HepG2 (cell line): ENCODE data around the gene PDXDC1.
"Not testable (repeated sequence)": the region's sequence is repeated elsewhere in the genome, so short reads cannot be mapped to it uniquely, and the experiment has no call there.

Experiments used
- EP300 ChIP-seq, 3 experiments: sonication (generic) in 1 of 3; formaldehyde crosslinking in 1 of 3; IDR thresholded peaks; 2 replicates each; pipeline versions ENCODE4 v1.5.1 to v1.6.1; 2011 to 2020; ENCODE audit warnings: low read depth in 2 of 3, low read length in 2 of 3, borderline replicate concordance in 1 of 3, improper control_type of control experiment in 1 of 3, mild to moderate bottlenecking in 1 of 3, missing genetic modification reagents in 1 of 3, moderate library complexity in 1 of 3
- SAFB2 ChIP-seq: sonication (generic); formaldehyde crosslinking; IDR thresholded peaks from 2 replicates; pipeline ENCODE4 v1.5.1; 2020; ENCODE audit warnings: missing genetic modification reagents, low read depth, mild to moderate bottlenecking, borderline replicate concordance
- SMAD1 ChIP-seq: sonication (generic); formaldehyde crosslinking; IDR thresholded peaks from 2 replicates; pipeline ENCODE4 v1.4.0; 2020; ENCODE audit warnings: missing genetic modification reagents, low read depth, mild to moderate bottlenecking, borderline replicate concordance
- USF2 ChIP-seq, 2 experiments: sonication (generic) in 1 of 2; formaldehyde crosslinking in 1 of 2; IDR thresholded peaks; 2 replicates each; pipeline versions ENCODE4 v1.5.1 to v1.6.1; 2011 to 2020; ENCODE audit warnings: borderline replicate concordance in 1 of 2, low read depth in 1 of 2, low read length in 1 of 2, mild to moderate bottlenecking in 1 of 2, missing genetic modification reagents in 1 of 2, moderate library complexity in 1 of 2
- ZNF251 ChIP-seq: sonication (generic); formaldehyde crosslinking; IDR thresholded peaks from 2 replicates; pipeline ENCODE4 v1.9.0; 2021; ENCODE audit warnings: mild to moderate bottlenecking, missing genetic modification reagents
- ZNF30 ChIP-seq: sonication (generic); formaldehyde crosslinking; IDR thresholded peaks from 2 replicates; pipeline ENCODE4 v1.5.0; 2020; ENCODE audit warnings: mild to moderate bottlenecking, missing genetic modification reagents
- ZNF619 ChIP-seq: sonication (generic); formaldehyde crosslinking; IDR thresholded peaks from 2 replicates; pipeline ENCODE4 v1.4.0; 2020; ENCODE audit warnings: mild to moderate bottlenecking, missing genetic modification reagents
- ZNF784 ChIP-seq: sonication (generic); formaldehyde crosslinking; IDR thresholded peaks from 2 replicates; pipeline ENCODE4 v1.5.1; 2020; ENCODE audit warnings: missing genetic modification reagents, mild to moderate bottlenecking, borderline replicate concordance

GRCh38 chr16:15027503-15028344 lies 52.9 kb downstream of the PDXDC1 start:
- not testable (repeated sequence) for TF ChIP-seq ZNF251 (CRISPR knock-in tag); ZNF619 (CRISPR knock-in tag); ZNF784 (CRISPR knock-in tag); EP300 (IDR thresholded peaks at IDR 0.05; ENCODE audit: low read depth in 2 of 2, low read length in 2 of 2); EP300 (CRISPR knock-in tag; IDR thresholded peaks at IDR 0.05; ENCODE audit: borderline replicate concordance); SAFB2; SMAD1 (CRISPR knock-in tag); ZNF30 (CRISPR knock-in tag); USF2 (IDR thresholded peaks at IDR 0.05; ENCODE audit: low read depth, low read length); USF2 (CRISPR knock-in tag; IDR thresholded peaks at IDR 0.05; ENCODE audit: borderline replicate concordance)
